Stimulated activated CD8-positive, alpha-beta memory T cell treated with anti-CD3 and anti-CD28 coated beads, Interleukin-2, amount 100 ng/mL, for 48 hours (primary cell): Measurements from ENCODE around the gene SYT2.
"Not testable (repeated sequence)": the region's sequence is repeated elsewhere in the genome, so short reads cannot be mapped to it uniquely, and the experiment has no call there.

Experiments
- DNase-seq, 2 donors: peaks; one replicate each; pipeline ENCODE4 v3.0.0-alpha.2; 2020; ENCODE audit warnings: low read depth in 2 of 2

The SYT2 gene

DNA sequence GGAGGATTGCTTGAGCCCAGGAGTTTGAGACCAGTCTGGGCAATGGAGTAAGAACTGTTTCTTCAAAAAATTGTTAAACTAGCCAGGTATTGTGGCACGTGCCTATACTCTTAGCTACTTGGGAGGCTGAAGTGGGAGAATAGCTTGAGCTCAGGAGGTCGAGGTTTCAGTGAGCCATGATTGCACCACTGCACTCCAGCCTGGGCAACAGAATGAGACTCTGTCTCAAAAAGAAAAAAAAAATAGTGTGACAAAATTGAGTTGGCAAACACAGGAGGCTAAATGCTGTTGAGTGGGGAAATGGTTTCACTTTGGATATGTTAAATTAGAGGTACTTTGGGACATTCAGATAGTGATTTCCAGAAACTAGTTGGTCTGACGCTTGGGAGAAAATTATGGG, 163.9 kb downstream of the SYT2 start:
- not testable (repeated sequence) for DNase-seq

DNA sequence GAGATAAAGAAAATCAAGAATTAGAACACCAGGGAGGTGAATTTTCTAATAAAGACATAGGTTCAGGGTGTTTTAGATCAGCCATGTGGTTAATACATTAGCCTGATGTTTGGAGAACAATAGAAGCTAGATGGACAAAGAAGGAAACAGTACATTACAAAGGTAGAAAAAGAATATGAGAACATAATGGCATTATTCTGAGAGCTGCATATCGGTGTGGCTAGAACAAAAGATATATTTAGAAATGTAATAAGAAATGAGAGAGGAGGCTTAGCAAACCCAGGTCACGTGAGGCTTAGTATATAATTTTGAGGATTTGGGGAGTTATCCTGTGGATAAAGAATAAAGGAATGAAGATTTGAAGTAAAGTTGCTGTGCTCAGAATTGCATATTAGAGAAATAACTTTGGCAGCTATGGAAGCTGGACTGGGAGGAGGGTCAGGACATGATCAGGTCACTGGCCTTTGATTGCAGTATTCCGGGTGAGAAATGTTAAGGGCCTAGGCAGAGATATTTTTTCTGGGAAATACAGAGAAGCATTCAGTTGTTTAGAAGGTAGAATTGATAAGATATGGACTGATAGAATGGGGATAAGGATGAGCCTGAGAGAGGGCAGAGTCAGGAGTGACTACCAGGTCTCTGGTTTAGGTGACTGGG, 164.5 kb downstream of the SYT2 start:
- DNase-seq: not testable (repeated sequence)

DNA sequence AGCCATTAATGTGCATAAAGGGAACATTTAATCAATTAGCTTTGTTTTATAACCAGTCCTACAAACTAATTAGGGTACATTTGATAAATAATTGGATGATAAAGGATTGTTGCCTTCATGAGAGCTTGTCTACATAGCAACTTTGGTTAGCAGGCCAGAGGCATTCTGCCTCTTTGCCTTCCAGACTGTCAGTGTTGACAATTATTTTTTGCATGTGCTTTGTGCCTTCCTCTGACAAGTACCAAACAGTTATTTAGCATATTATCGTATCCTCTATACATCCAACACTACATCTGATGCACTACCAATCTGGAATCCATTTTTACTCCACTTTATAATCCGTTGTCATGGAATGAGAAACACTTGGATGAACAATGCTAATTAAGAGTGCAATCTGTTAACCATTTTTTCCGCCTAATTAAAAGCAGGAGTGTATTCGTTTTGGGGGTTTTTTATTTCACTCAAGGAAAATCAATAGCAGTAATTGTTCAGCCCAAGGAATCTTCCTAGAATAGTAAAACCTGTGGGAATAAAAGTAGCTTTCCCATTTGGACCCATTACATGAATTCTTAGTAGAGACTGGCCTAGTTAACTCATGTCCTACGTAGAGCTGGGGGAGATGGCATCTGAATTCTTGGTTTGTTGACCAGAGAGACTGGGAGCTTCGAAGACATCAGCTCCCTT, 165.3 kb downstream of the SYT2 start:
- not testable (repeated sequence) for DNase-seq

DNA sequence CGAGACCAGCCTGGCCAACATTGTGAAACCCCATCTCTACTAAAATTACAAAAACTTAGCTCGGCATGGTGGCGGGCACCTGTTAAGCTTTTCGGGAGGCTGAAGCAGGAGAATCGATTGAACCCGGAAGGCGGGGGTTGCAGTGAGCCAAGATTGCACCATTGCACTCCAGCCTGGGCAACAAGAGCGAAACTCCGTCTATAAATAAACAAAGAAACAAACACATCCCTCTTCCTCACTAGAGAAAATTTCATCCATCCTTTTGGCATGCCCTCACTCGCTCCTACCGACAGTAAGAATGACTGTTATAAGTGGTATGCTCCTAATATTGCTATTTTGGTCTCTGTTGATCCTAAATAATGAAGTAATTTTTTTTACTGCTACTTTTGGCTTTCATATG, 166.7 kb downstream of the SYT2 start:
- not testable (repeated sequence) for DNase-seq

- DNase-seq: not testable (repeated sequence)
These were observed 167.8 kb downstream of the SYT2 start for GRCh38 chr1:202542415-202542814.

GRCh38 chr1:202540858-202541257, 169.4 kb downstream of the SYT2 start:
- not testable (repeated sequence) for DNase-seq
